HUES48 (cell line): ENCODE results near the gene IFNGR1.

Source experiments
- H3K27ac ChIP-seq: one replicate; pipeline ENCODE4 v1.7.0; 2013; ENCODE audit warnings: low read depth, low read length, inconsistent platforms
- H3K27me3 ChIP-seq: 2 replicates; pipeline ENCODE4 v1.6.1; 2013; ENCODE audit warnings: mild to moderate bottlenecking, low read length; ENCODE audit not compliant: control insufficient read depth, insufficient read depth
- H3K36me3 ChIP-seq: 2 replicates; pipeline ENCODE4 v1.6.1; 2013; ENCODE audit warnings: low read length; ENCODE audit not compliant: control insufficient read depth, insufficient read depth
- H3K4me1 ChIP-seq: 2 replicates; pipeline ENCODE4 v1.6.1; 2013; ENCODE audit warnings: mild to moderate bottlenecking, low read length; ENCODE audit not compliant: control insufficient read depth, insufficient read depth
- H3K4me3 ChIP-seq: 2 replicates; pipeline ENCODE4 v1.5.1; 2013; ENCODE audit warnings: mild to moderate bottlenecking, low read depth, low read length
- H3K9ac ChIP-seq: 2 replicates; pipeline ENCODE4 v1.6.1; 2013; ENCODE audit warnings: mild to moderate bottlenecking, low read depth, low read length, moderate library complexity
- H3K9me3 ChIP-seq: 2 replicates; pipeline ENCODE4 v1.6.1; 2013; ENCODE audit warnings: low read length; ENCODE audit not compliant: control insufficient read depth, insufficient read depth

Gene IFNGR1

DNA sequence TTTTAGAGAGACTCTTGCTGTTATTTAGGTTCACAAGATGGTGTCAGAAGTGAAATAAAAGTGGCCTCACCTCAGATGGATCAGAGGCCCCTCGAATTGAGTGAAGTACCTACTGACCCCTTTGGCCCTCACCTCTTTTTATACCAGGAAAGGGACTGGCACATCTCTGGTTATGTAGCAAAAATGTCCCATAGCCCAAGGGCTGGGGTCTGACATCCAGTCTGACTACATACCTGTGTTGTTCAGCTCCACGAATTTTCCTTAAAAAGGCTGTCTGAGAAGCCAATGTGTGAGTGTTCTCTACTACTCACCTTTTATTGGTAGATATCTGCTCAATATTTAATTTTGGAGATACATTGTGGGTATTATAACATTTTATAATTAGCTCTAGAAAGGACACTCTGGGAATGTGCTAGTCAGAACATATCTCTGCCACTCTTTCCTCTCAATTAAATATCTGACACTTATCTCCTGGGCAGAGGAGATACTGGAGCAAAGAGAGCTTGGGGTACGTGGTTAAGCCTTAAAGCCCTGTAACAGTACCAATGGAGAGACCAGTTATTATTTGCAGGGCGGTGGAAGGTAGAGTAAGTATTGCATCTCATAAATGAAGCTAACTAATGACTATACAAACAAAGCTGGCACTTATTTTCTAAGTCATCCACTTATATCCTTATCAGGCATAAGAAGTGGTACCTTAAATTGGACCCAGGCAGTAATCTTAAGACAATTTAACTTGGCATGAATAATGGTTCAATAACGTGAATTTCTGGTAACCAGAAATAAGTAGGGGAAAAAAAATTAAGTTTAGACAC lies 25.7 kb downstream of the IFNGR1 start:
- Histone ChIP-seq H3K27me3 (no peaks in the 10 kb centered on the region), H3K9me3 (peaks cover 25% of the 10 kb centered on the region), H3K27ac (no peak overlapping the region), H3K4me1 (no peaks in the 10 kb centered on the region), H3K36me3 (peaks cover 11% of the 10 kb centered on the region), H3K9ac (no peak overlapping the region), H3K4me3 (no peak overlapping the region)

DNA sequence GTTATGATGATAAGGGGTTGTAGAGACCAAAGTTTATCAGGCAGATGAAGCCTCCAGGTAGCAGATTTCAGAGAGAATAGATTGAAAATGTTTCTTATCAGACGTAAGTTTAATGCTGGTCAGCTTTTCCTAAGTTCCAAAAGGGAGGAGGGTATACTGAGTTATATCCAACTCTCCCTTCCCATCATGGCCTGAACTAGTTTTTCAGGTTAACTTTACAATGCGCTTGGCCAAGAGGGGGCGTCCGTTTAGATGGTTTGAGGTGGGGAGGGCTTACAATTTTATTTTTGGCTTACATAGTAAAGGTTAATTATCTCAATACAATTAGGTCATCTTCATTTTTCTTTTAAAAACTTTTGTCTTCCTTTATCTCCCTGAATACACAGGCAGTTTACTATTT lies 26.4 kb downstream of the IFNGR1 start:
- no peak overlapping the region for H3K27ac ChIP-seq
- no peaks in the 10 kb centered on the region for H3K4me1 ChIP-seq
- no peak overlapping the region for H3K4me3 ChIP-seq
- H3K9me3 ChIP-seq, result peaks cover 31% of the 10 kb centered on the region
- peaks cover 5% of the 10 kb centered on the region for H3K36me3 ChIP-seq
- no peak overlapping the region for H3K9ac ChIP-seq
- H3K27me3 ChIP-seq, result no peaks in the 10 kb centered on the region

GRCh38 chr6:137191670-137192069 lies 27.5 kb downstream of the IFNGR1 start:
- H3K9me3 ChIP-seq, result peaks cover 40% of the 10 kb centered on the region
- H3K4me3 ChIP-seq, result no peak overlapping the region
- H3K36me3 ChIP-seq, result no peaks in the 10 kb centered on the region

GRCh38 chr6:137191236-137191635 lies 27.9 kb downstream of the IFNGR1 start:
- H3K9me3 ChIP-seq, result peaks cover 44% of the 10 kb centered on the region
- no peaks in the 10 kb centered on the region for H3K27me3 ChIP-seq
- H3K4me1 ChIP-seq, result no peaks in the 10 kb centered on the region
- no peak overlapping the region for H3K4me3 ChIP-seq
- H3K27ac ChIP-seq, result no peak overlapping the region
- H3K9ac ChIP-seq, result no peak overlapping the region
- no peaks in the 10 kb centered on the region for H3K36me3 ChIP-seq

More at GRCh38 chr6:137191670-137192069, 27.5 kb downstream of the IFNGR1 start:
- no peak overlapping the region for H3K27ac ChIP-seq
- H3K4me1 ChIP-seq, result no peaks in the 10 kb centered on the region
- H3K9ac ChIP-seq, result no peak overlapping the region
- no peaks in the 10 kb centered on the region for H3K27me3 ChIP-seq

- H3K9me3 ChIP-seq, result peaks cover 50% of the 10 kb centered on the region
- H3K4me3 ChIP-seq, result no peak overlapping the region
- H3K9ac ChIP-seq, result no peak overlapping the region
- H3K36me3 ChIP-seq, result no peaks in the 10 kb centered on the region
- no peaks in the 10 kb centered on the region for H3K4me1 ChIP-seq
- H3K27me3 ChIP-seq, result no peaks in the 10 kb centered on the region
- no peak overlapping the region for H3K27ac ChIP-seq
These were observed 28.5 kb downstream of the IFNGR1 start for GRCh38 chr6:137190583-137191094.

GRCh38 chr6:137188855-137189254 lies 30.3 kb downstream of the IFNGR1 start:
- Histone ChIP-seq H3K4me3 (no peak overlapping the region), H3K4me1 (no peaks in the 10 kb centered on the region), H3K36me3 (no peaks in the 10 kb centered on the region), H3K27ac (no peak overlapping the region), H3K9ac (no peak overlapping the region), H3K9me3 (peaks cover 67% of the 10 kb centered on the region), H3K27me3 (no peaks in the 10 kb centered on the region)

DNA sequence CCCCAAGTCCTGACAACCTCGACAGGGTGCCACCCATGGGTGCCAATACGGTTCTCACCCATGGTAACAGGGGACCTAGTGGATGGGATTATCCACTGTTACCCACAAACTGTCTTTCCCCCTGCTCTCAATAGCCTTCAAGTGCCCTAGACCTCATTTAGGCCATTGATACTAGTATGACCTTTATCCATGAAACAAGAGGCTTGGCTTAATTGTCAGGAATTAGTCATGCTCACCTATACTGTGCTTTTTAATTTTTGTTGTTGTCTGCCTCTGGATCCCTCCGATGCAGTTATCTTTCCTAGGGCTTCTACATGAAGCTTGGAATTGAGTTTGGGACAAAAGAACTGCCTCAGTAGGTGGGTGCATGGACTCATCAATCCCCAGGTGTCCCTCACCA lies 33.9 kb downstream of the IFNGR1 start:
- Histone ChIP-seq H3K4me3 (peak overlapping the region; percentile 9; the same call in 1 of the 2 replicates), H3K27me3 (no peaks in the 10 kb centered on the region), H3K9me3 (peaks cover 92% of the 10 kb centered on the region), H3K27ac (no peak overlapping the region), H3K9ac (no peak overlapping the region), H3K36me3 (no peaks in the 10 kb centered on the region), H3K4me1 (no peaks in the 10 kb centered on the region)

GRCh38 chr6:137182654-137183073 lies 36.5 kb downstream of the IFNGR1 start:
- Histone ChIP-seq H3K9ac (no peak overlapping the region), H3K9me3 (peaks cover 94% of the 10 kb centered on the region), H3K4me1 (no peaks in the 10 kb centered on the region), H3K27ac (no peak overlapping the region), H3K36me3 (no peaks in the 10 kb centered on the region), H3K27me3 (no peaks in the 10 kb centered on the region), H3K4me3 (no peak overlapping the region)

DNA sequence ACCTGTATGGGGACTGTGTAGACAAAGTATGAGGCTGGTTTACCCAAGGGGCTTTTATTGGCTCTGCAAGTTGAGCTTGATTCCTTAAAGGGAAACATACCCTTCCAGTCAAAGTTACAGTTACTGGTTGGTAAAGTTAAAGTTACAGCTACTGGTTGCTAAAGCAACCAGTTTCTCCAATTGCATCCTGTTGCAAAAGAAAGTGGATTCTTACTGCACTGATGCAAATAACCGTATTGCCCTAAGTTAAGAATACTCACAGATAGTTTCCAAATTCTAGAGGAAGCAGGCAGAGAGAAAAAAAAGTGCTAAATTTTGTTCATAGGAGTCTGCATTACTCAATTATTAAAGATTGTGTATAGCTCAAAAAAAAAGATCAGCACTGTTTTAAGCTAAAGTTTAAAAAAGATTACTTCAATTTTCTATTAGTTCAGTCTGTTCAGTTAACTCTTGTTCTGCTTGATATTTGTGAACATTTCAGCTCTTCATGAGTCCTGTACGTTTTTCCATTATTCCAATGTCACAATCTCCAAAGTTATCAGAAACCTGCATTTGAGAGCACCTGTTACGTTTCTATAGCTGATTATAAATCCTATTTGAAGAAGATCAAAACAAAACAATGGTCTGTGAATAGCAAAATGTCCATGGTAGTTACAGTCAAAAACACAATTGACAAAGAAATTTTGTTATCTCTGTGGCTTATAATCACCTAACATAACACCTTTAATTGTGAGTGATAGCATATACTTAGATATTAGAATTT lies 37.1 kb downstream of the IFNGR1 start:
- no peak overlapping the region for H3K9ac ChIP-seq
- H3K27me3 ChIP-seq, result no peaks in the 10 kb centered on the region
- no peaks in the 10 kb centered on the region for H3K36me3 ChIP-seq
- no peaks in the 10 kb centered on the region for H3K4me1 ChIP-seq
- H3K27ac ChIP-seq, result no peak overlapping the region
- H3K9me3 ChIP-seq, result peaks cover 91% of the 10 kb centered on the region
- no peak overlapping the region for H3K4me3 ChIP-seq

GRCh38 chr6:137177611-137178010 lies 41.6 kb downstream of the IFNGR1 start:
- Histone ChIP-seq H3K9ac (no peak overlapping the region), H3K4me3 (no peak overlapping the region), H3K27me3 (no peaks in the 10 kb centered on the region), H3K9me3 (peaks cover 49% of the 10 kb centered on the region), H3K4me1 (peaks cover 2% of the 10 kb centered on the region; the same call in 1 of the 2 replicates), H3K36me3 (no peaks in the 10 kb centered on the region), H3K27ac (no peak overlapping the region)

DNA sequence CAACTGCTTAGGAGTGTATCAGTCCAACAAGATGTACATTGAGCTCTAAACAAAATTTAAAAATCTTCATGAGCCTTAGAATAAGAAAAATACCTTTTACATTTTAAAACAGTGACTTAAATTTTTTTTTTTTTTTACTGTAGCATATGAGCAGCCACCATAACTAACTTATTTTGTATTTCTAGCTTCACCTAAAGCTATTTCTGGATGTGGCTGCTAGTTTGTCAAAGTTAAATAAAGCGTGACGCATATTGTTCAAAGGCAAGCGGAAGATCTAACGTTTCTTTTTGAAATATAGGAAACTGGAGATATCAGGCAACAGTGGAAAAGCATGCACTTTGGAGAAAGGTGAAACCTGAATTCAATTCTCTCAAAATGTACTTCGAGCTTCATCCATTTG lies 42.5 kb downstream of the IFNGR1 start:
- Histone ChIP-seq H3K4me1 (peaks cover 10% of the 10 kb centered on the region), H3K36me3 (no peaks in the 10 kb centered on the region), H3K27me3 (no peaks in the 10 kb centered on the region), H3K4me3 (no peak overlapping the region), H3K9ac (no peak overlapping the region), H3K27ac (no peak overlapping the region), H3K9me3 (peaks cover 40% of the 10 kb centered on the region)
